Endothelial cell of umbilical vein (primary cell): ENCODE measurements around the gene TAB3.

Experiments used
- MYC ChIP-seq: IDR thresholded peaks from one replicate; pipeline ENCODE4 v1.6.1; 2011; ENCODE audit warnings: mild to moderate bottlenecking, low read depth, low read length
- POLR2A ChIP-seq: IDR thresholded peaks from 2 replicates; pipeline ENCODE4 v1.6.1; 2012; ENCODE audit warnings: low read depth, mild to moderate bottlenecking, control low read depth, low read length

DNA sequence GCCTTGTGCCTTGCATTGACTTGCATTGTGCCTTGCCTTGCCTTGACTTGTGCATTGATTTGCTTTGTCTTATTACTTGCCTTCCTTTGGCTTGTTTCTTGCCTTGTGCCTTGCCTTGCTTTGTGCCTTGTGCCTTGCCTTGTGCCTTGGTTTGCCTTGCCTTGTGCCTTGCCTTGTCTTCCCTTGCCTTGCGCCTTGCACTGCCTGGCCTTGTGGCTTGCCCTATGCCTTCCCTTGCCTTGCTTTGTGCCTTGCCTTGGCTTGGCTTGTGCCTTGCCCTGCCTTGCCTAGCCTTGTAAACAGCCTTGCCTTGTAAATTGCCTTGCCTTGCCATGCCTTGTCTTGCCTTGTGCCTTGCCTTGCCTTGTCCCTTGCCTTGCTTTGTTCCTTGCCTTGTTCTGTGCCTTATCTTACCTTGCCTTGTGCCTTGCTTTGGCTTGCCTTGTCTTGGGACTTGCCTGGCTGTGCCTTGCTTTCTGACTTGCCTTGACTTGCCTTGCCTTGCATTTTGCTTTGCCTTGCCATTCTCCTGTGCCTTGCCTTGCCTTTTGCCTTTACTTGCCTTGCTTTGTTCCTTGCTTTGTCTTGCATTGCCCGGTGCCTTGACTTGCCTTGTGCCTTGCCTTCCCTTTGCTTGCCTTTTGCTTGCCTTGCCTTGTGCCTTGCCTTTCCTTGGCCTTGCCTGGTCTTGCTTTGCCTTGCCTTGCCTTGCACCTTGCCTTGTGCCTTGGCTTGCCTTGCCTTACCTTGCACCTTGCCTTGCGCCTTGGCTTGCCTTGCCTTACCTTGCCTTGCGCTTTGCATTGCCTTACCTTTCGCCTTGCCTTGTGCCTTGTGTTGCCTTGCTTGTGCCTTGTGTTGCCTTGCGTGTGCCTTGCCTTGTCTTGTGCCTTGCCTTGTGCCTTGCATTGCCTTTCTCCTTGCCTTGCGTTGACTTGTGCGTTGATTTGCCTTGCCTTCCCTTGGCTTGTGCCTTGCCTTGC is 97.5 kb downstream of the TAB3 start:
- no peak for TF ChIP-seq POLR2A
- TF ChIP-seq MYC = no peak
